Measurements from ENCODE around the gene SGCE. TPM values are rescaled to one million over a fixed set of nuclear protein-coding genes. Genes with fewer than 3 reads are reported as not detected.

Gene SGCE
- total RNA-seq, 1 donor from 2014 or later = 37.9 TPM

DNA sequence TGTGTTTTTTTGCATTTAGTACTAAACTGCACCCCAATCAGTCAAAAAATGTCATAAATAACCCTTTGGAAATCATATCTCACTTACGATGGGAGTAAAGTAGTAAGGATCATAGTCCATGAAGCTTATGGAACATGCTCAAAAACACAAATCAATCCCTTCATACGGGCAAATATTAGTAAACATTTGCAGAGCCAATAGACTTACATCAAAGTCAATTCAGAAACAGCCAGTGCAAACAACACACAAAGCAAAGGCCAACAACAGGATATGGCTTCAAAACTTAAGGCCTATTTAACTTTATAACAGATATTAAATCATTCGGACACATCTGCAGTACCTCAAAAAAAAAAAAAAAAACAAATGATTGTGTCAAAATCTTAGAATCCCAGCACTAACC, 32.1 kb downstream of the SGCE start:
- TF ChIP-seq, protein P1, sequence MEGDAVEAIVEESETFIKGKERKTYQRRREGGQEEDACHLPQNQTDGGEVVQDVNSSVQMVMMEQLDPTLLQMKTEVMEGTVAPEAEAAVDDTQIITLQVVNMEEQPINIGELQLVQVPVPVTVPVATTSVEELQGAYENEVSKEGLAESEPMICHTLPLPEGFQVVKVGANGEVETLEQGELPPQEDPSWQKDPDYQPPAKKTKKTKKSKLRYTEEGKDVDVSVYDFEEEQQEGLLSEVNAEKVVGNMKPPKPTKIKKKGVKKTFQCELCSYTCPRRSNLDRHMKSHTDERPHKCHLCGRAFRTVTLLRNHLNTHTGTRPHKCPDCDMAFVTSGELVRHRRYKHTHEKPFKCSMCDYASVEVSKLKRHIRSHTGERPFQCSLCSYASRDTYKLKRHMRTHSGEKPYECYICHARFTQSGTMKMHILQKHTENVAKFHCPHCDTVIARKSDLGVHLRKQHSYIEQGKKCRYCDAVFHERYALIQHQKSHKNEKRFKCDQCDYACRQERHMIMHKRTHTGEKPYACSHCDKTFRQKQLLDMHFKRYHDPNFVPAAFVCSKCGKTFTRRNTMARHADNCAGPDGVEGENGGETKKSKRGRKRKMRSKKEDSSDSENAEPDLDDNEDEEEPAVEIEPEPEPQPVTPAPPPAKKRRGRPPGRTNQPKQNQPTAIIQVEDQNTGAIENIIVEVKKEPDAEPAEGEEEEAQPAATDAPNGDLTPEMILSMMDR (conservative IDR thresholded peaks at IDR 0.05; ENCODE audit: low read depth, low read length) = no peak
- DNase-seq (ENCODE audit: low read depth) = no peak
- no peak overlapping the region for H3K4me3 ChIP-seq (ENCODE audit: low read depth, low read length)

DNA sequence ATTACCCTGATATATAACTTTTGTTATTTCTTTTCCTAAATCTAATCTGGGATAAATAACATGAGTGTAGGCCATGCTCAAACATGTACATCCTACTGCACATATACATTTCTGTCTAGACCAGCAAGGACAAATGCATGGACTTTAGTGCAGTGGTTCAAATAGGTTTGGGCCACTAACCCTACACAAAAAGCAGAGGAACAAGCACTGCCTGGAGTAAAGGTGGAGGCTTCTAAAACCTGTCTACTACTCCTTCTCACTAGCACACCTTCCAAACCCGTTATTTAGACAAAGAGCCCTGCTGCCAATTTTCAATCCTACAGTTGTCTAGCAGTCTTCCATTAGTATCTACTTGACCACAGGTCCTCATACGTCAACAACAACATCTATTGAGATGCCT, 34.8 kb downstream of the SGCE start:
- no peak for DNase-seq (ENCODE audit: low read depth)
- H3K4me3 ChIP-seq (ENCODE audit: low read depth, low read length) = no peak overlapping the region
- TF ChIP-seq, protein P1 (conservative IDR thresholded peaks at IDR 0.05; ENCODE audit: low read depth, low read length) = no peak

DNA sequence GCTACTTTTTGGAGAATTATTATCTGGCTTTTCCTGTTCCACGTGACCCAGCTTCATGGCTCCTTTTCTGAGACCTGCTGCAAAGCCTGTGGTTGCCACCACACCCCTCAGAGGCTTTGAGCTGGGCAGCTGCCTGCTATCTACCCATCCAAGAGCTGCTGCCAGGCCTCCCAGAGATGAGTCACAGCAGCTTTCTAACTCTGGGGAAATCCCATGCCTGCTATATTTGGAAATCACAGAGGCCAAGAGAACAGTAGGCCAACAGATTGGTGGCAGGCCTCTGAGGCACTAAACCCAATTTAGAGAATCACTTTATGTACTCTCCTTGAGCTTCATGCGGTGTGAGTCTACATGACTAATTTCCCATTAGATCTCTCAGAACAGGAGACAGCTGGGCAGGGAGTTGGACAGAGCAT, 35.2 kb downstream of the SGCE start:
- TF ChIP-seq, protein P1 (conservative IDR thresholded peaks at IDR 0.05; ENCODE audit: low read depth, low read length) = no peak
- peak; percentile 84 for DNase-seq (ENCODE audit: low read depth)
- H3K4me3 ChIP-seq (ENCODE audit: low read depth, low read length) = no peak overlapping the region

DNA sequence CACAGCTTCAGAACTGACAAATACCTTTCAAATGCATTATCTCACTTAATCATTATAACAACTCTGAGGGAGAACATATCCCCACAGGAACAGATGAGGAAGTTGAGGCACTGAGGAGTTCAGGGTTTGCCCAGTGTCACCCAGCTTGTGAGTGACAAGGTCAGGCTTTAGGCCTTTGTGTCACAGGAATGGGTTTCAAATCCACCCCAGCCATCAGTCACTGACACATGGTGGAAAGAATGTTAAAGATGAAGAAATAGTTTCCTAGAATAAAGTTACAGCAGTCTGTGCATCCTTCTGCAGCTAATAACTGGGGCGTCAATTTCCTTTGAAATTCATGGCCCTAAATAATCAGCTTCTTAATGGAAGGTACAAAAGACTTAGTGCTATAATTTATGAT, 37.8 kb downstream of the SGCE start:
- TF ChIP-seq, protein P1 (conservative IDR thresholded peaks at IDR 0.05; ENCODE audit: low read depth, low read length) = no peak
- no peak for DNase-seq (ENCODE audit: low read depth)
- no peak overlapping the region for H3K4me3 ChIP-seq (ENCODE audit: low read depth, low read length)

DNA sequence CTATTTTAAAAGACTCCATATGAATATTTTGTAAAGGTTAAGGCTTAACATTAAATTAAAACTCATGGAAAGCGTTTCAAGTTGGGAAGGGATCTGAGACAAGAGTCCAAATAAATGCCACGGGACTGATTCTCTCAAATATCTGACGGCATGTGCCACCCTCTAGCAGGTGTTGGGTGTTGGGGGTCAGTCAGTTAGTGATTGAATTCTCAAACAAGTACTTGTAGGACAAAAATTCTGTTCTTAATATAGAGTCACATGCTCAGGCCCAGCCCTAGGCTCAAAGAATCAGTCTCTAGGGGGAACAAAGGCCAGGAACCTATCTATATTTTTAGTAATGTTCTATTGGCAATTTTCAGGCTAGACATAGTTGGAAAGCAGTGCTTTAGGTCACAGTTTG, 39.1 kb downstream of the SGCE start:
- TF ChIP-seq, protein P1 (conservative IDR thresholded peaks at IDR 0.05; ENCODE audit: low read depth, low read length) = no peak
- H3K4me3 ChIP-seq (ENCODE audit: low read depth, low read length) = no peak overlapping the region
- DNase-seq (ENCODE audit: low read depth) = no peak

DNA sequence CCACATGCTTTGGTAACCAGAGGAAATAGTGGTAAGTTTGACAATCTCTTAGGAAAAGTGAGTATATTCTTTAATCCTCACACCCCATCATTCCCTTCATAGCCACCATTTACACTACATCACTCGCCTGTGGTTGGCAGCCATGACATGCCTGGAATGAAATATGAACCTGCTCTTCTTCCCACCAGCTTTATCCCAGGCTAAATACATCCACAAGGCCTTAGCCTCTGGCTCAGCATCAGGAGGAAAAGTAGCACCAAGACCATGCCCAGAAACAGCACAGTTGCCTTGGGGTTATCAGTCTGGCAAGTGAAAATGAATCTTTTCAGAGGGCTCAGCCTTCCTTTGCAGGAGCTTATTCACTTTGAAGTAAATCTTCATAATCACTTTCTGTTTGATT, 40.3 kb downstream of the SGCE start:
- no peak overlapping the region for H3K4me3 ChIP-seq (ENCODE audit: low read depth, low read length)
- TF ChIP-seq, protein P1 (conservative IDR thresholded peaks at IDR 0.05; ENCODE audit: low read depth, low read length) = no peak
- DNase-seq (ENCODE audit: low read depth) = no peak

DNA sequence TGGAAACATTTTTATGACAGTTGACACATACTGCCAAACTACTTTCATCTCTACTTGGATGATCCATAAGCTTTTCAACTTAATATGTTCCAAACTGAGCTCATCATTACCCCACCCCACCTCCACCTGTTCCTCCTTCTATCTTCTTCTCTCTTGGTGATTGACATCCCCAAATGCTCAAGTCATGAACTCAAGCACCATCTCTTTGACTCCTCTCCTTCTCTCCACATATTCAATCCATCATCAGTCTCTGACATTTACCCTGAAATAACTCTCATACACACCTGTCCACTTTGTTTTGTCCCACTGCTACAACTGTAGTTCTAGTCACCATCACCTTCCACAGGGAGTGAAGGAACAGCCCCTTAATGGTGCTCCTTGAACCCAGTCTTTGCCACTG, 43.3 kb downstream of the SGCE start:
- DNase-seq (ENCODE audit: low read depth) = no peak
- TF ChIP-seq, protein P1 (conservative IDR thresholded peaks at IDR 0.05; ENCODE audit: low read depth, low read length) = no peak
- no peak overlapping the region for H3K4me3 ChIP-seq (ENCODE audit: low read depth, low read length)
